Measurements from ENCODE around the gene SLC35F4.

SLC35F4 gene

GRCh38 chr14:57704763-57705162 is 161.1 kb downstream of the SLC35F4 start:
- H3K27me3 ChIP-seq = no peaks in the 10 kb centered on the region
- no peaks in the 10 kb centered on the region for H3K4me1 ChIP-seq
- no peak overlapping the region for H3K27ac ChIP-seq
- H3K36me3 ChIP-seq = no peaks in the 10 kb centered on the region
- H3K9me3 ChIP-seq = no peaks in the 10 kb centered on the region
- no peak overlapping the region for H3K4me3 ChIP-seq
- no peak for DNase-seq
- no peak for TF ChIP-seq CTCF (IDR thresholded peaks at IDR 0.05)
- intact Hi-C loops (cut with DNase I; ENCODE audit: low total_unique reads) = no loop called here

- Histone ChIP-seq H3K27me3 (no peaks in the 10 kb centered on the region), H3K27ac (no peak overlapping the region), H3K4me1 (no peaks in the 10 kb centered on the region), H3K4me3 (no peak overlapping the region), H3K36me3 (no peaks in the 10 kb centered on the region), H3K9me3 (no peaks in the 10 kb centered on the region)
- DNase-seq = no peak
- no peak for TF ChIP-seq CTCF (IDR thresholded peaks at IDR 0.05)
- intact Hi-C loops (cut with DNase I; ENCODE audit: low total_unique reads) = no loop called here
Measured at GRCh38 chr14:57699947-57700346, 165.9 kb downstream of the SLC35F4 start.

GRCh38 chr14:57692671-57693070 is 173.2 kb downstream of the SLC35F4 start:
- H3K36me3 ChIP-seq = no peaks in the 10 kb centered on the region
- intact Hi-C loops (cut with DNase I; ENCODE audit: low total_unique reads) = no loop called here
- H3K27ac ChIP-seq = no peak overlapping the region
- no peaks in the 10 kb centered on the region for H3K27me3 ChIP-seq
- peak; percentile 21 to 26 for TF ChIP-seq CTCF (IDR thresholded peaks at IDR 0.05)
- no peak overlapping the region for H3K4me3 ChIP-seq
- no peak for DNase-seq
- no peaks in the 10 kb centered on the region for H3K4me1 ChIP-seq
- H3K9me3 ChIP-seq = no peaks in the 10 kb centered on the region

GRCh38 chr14:57687416-57687815 is 178.5 kb downstream of the SLC35F4 start:
- no peak for TF ChIP-seq CTCF (IDR thresholded peaks at IDR 0.05)
- Histone ChIP-seq H3K4me3 (no peak overlapping the region), H3K27me3 (no peaks in the 10 kb centered on the region), H3K27ac (peak overlapping the region in 1 of 2 donors; percentile 50), H3K4me1 (peaks cover 0 to 27% (median 11%) of the 10 kb centered on the region in 4 donors), H3K9me3 (no peaks in the 10 kb centered on the region), H3K36me3 (no peaks in the 10 kb centered on the region)
- DNase-seq = no peak
- intact Hi-C loops (cut with DNase I; ENCODE audit: low total_unique reads) = no loop called here

GRCh38 chr14:57686304-57686703 is 179.6 kb downstream of the SLC35F4 start:
- Histone ChIP-seq H3K9me3 (no peaks in the 10 kb centered on the region), H3K4me3 (no peak overlapping the region), H3K27me3 (no peaks in the 10 kb centered on the region), H3K4me1 (peaks cover 0 to 27% (median 11%) of the 10 kb centered on the region in 4 donors), H3K36me3 (no peaks in the 10 kb centered on the region), H3K27ac (peak overlapping the region; percentile 50 to 64)
- intact Hi-C loops (cut with DNase I; ENCODE audit: low total_unique reads) = no loop called here
- no peak for TF ChIP-seq CTCF (IDR thresholded peaks at IDR 0.05)
- peak in 1 of 2 donors; percentile 80 for DNase-seq

- Histone ChIP-seq H3K4me1 (no peaks in the 10 kb centered on the region), H3K9me3 (no peaks in the 10 kb centered on the region), H3K27me3 (no peaks in the 10 kb centered on the region), H3K27ac (no peak overlapping the region), H3K36me3 (no peaks in the 10 kb centered on the region), H3K4me3 (no peak overlapping the region)
- intact Hi-C loops (cut with DNase I; ENCODE audit: low total_unique reads) = no loop called here
- no peak for TF ChIP-seq CTCF (IDR thresholded peaks at IDR 0.05)
- DNase-seq = no peak
Measured at GRCh38 chr14:57671021-57671420, 194.9 kb downstream of the SLC35F4 start.
